COLO829 (cell line): ENCODE data around the gene GSG1L.

ENCODE experiments used
- DNase-seq: peaks from one replicate; pipeline ENCODE4 v3.0.0; 2012; ENCODE audit warnings: low spot score

GSG1L gene

GRCh38 chr16:28091656-28092055, 28.1 kb upstream of the GSG1L start:
- DNase-seq: no peak

- no peak for DNase-seq
Measured at GRCh38 chr16:28090646-28091377, 27.3 kb upstream of the GSG1L start.

DNA sequence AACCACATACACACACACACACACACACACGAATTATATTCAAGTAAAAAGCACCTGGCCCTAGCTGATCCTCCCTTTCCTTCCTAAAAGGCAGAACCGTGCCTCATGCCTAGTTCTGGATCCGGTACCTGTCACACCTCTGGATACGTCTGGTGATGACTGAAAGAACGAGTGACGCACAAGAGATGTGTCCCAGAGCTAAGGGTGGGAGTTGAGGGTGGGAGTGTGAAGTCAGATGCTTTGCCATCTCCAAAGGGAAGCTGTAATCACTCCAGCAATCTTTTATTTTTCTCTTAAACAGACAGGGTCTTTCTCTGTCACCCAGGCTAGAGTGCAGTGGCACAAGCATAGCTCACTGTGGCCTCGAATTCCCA, 26.5 kb upstream of the GSG1L start:
- DNase-seq: no peak

- DNase-seq: no peak
Measured at GRCh38 chr16:28089205-28089991, 25.9 kb upstream of the GSG1L start.

GRCh38 chr16:28087675-28088300, 24.3 kb upstream of the GSG1L start:
- DNase-seq: no peak

DNA sequence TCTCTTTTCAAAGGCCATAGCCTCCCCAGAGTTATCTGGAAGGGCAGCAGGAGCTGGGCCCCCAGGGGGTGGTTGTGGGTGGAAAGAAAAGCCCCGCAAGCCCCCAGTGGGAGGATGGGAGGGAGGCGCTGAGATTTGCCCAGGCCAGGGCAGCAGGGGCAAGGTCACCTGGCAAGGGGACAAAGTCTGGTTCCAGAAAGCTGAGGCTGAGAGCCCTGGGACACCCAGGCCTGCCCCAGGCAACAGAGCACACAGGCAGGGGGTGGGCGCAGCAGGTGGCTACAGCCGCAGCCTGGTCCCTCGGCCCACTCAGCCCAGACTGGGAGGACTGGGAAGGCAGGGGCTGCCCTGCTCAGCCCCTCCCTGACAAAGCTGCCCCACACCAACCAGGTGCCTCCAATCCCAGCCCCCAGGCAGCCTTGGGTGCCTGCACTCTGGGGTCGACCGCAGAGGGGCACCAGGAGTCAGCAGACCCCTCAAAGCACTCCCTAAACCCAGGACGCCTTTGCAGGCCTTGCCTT, 23.7 kb upstream of the GSG1L start:
- no peak for DNase-seq

GRCh38 chr16:28086186-28087139, 22.9 kb upstream of the GSG1L start:
- no peak for DNase-seq

GRCh38 chr16:28085389-28086171, 22.1 kb upstream of the GSG1L start:
- no peak for DNase-seq

- no peak for DNase-seq
Measured at GRCh38 chr16:28084209-28084608, 20.7 kb upstream of the GSG1L start.

GRCh38 chr16:28082624-28083023, 19.1 kb upstream of the GSG1L start:
- DNase-seq: no peak

GRCh38 chr16:28081391-28081968, 18.0 kb upstream of the GSG1L start:
- no peak for DNase-seq

DNA sequence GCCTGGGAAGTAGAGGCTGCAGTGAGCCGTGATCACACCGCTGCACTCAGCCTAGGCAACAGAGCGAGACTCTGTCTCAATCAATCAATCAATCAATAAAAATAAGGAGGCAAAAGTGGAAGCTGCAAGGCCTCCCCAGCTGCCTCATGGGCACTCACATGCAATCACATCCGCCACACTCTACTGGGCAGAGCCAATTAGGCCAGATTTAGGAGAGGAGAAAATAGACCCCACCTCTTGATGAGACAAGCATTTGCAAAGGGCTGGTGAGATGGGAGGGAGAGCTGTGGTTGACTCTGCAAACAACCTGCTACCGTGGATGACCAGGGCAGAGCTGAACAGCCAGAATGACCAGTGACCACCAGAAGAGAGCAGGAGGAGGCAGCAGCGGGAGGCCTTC, 14.7 kb upstream of the GSG1L start:
- DNase-seq: no peak

DNA sequence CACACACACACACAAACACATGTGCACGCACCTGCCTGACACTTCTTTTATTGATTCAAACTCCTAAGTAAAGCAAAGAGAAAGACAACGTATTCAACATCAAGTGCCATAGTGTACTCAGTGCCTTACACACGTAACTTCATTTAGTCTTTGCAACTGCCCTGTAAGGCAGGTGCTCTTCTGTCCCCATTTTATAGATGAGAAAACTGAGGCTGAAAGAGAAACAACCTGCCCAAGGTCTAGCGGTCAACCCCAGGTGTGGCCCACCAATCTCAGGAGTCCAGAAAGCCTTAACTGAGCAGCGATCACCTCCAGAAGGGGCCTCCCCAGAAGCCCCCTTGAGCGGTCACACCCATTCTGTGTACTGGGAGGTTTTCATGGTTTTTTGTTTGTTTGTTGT, 10.3 kb upstream of the GSG1L start:
- no peak for DNase-seq

DNA sequence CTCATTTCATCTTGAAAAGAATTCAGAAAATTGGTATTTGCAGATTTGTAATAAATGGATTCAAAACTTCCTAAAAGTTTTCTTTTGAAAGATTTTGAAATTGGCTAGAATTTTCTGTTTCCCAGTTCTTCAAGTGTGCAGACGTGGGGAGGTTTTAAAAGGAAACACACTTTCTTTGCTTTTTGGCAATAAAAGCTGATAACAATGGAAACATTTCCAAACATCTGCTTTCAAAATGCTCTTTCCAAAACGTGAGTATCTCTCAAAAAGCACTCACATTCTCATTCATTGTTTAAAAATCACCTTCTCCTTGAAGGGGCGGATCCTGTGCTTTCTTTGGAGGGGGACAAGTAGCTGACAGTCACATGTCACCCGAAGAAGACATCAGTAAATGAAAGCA, 8.6 kb upstream of the GSG1L start:
- DNase-seq: no peak

GRCh38 chr16:28069971-28070794, 6.7 kb upstream of the GSG1L start:
- no peak for DNase-seq

DNA sequence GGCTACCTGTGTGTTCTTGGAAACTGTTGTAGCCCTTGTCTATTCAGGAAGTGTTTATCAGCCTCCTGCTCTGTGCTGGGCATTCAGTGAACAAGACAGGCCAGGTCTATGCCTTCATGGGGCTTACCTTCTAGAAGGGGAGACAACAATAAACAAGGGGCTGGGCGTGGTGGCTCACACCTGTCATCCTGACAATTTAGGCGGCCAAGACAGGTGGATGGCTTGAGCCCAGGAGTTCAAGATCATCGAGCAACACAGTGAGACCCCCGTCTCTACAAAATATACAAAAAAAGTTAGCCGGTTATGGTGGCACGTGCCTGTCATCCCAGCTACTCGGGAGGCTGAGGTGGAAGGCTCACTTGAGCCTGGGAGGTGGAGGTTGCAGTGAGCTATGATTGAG, 5.5 kb upstream of the GSG1L start:
- DNase-seq: no peak

- DNase-seq: no peak
Measured at GRCh38 chr16:28067604-28068379, 4.3 kb upstream of the GSG1L start.

DNA sequence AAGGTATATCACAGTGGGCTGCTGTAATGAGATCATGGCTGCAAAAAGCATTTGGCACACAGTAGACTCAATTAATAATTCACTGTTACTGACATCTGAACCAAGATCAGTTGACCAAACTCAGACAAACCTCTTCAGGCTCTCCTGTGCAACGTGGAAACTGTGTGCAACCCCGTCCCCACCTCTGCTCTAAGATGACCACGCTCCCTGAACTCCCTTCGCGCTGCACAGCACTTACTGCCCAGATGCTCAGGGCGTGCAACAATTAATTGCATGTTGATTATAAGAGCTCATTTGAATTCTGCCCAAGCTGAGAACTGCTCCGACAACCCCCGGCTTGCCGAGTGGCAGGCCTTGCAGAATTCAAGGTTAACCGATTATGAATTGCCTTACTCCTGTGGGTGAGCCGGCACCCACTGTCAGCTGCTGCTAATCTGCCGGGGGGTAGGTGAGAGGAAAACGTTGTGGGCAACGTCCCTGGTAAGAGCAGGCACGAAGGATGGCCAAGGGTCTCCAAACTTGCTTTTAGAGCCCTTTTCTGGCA, 1.3 kb upstream of the GSG1L start:
- DNase-seq: no peak

DNA sequence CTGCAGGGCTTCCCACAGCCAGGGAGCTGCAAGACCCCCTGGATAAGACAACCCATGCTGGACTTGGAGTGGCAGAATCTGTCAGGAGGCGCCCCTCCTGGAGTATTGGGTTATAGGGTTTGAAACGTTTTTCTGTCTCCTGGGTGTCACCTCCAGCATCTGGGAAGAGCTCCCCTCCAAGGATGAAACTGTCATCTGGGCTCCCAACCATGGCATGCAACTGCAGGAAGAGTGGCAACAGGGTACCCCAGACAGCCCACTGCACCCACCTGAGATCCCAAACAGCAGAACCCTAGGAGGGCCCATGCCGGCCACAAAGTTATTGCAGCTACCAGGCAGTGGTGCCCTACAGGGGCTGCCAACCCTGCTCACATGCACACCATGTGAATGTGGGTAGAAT, 636 bp upstream of the GSG1L start:
- DNase-seq: no peak
